HCT116 (cell line): ENCODE results near the gene SGK2. TPM values are rescaled to one million over a fixed set of nuclear protein-coding genes. Genes with fewer than 3 reads are reported as not detected.

Experiments used
- ATAC-seq: fragments of 200-7000 bp; cut with Tn5 transposase; 2 replicates; pipeline ENCODE4 v1.9.1; 2020; ENCODE audit warnings: mild to moderate bottlenecking, moderate library complexity
- BruUV-seq: library from RNA; stranded (reverse); fragments of 400-500 nt; replicated peaks from 2 replicates; lab custom pipeline; 2021; lab: Mats Ljungman, UMichigan
- CTCF ChIA-PET: fragments of 300-600 bp; sonication (Branson Sonifier 250); formaldehyde crosslinking; loops from one replicate; lab custom pipeline; 2021; ENCODE audit warnings: antibody characterized with exemption; lab: Charles Lee
- POLR2A ChIA-PET: fragments of 300-600, 350-600 bp; sonication (Branson Sonifier 250); formaldehyde crosslinking; loops from one replicate; lab custom pipeline; 2021; ENCODE audit warnings: antibody characterized with exemption; lab: Charles Lee
- RAD21 ChIA-PET, 2 experiments: fragments of 300-600 bp; sonication (Branson Sonifier 250); formaldehyde crosslinking; loops; one replicate each; lab custom pipeline; 2023; ENCODE audit warnings: low total read pairs in 2 of 2; ENCODE audit not compliant: uncharacterized antibody in 2 of 2, unreplicated experiment in 2 of 2, low non-redundant PET in 1 of 2; lab: Charles Lee
- DNase-seq: peaks from one replicate; pipeline ENCODE4 v3.0.0-alpha.2; 2010; ENCODE audit warnings: low read depth, low spot score
- H2AFZ ChIP-seq: fragments of 200-600 bp; shearing (Covaris generic), sonication (generic); 2 replicates; pipeline ENCODE4 v1.6.1; 2017; ENCODE audit warnings: low read depth, mixed run types, mixed read lengths, antibody characterized with exemption, low read length; ENCODE audit not compliant: poor library complexity, severe bottlenecking
- H3K27ac ChIP-seq: 2 replicates; pipeline ENCODE4 v1.5.1; 2012; ENCODE audit warnings: low read depth, low read length
- H3K27me3 ChIP-seq: fragments of 200-600 bp; sonication (generic); 2 replicates; pipeline ENCODE4 v1.6.1; 2016; ENCODE audit warnings: mixed run types, low read length, mixed read lengths; ENCODE audit not compliant: insufficient read depth
- H3K36me3 ChIP-seq, 2 experiments: fragments of 200-500 bp in 1 of 2; fragments of 200-600 bp in 1 of 2; sonication (Bioruptor generic) in 1 of 2; sonication (generic) in 1 of 2; 2 replicates each; pipeline versions ENCODE4 v1.5.1 to v1.6.1; 2014 to 2016; ENCODE audit warnings: low read length in 2 of 2, inconsistent platforms in 1 of 2, mixed read lengths in 1 of 2, mixed run types in 1 of 2; ENCODE audit not compliant: insufficient read depth in 2 of 2, control insufficient read depth in 1 of 2
- H3K4me1 ChIP-seq, 2 experiments: fragments of 200-600 bp in 1 of 2; sonication (generic) in 1 of 2; 2 replicates each; pipeline versions ENCODE4 v1.5.1 to v1.6.1; 2012 to 2017; ENCODE audit warnings: low read length in 2 of 2, inconsistent platforms in 1 of 2, mild to moderate bottlenecking in 1 of 2, mixed read lengths in 1 of 2, mixed run types in 1 of 2, moderate library complexity in 1 of 2; ENCODE audit not compliant: insufficient read depth in 2 of 2, control insufficient read depth in 1 of 2
- H3K4me2 ChIP-seq: fragments of 200-600 bp; sonication (generic); 2 replicates; pipeline ENCODE4 v1.6.1; 2017; ENCODE audit warnings: mixed run types, low read length, mixed read lengths
- H3K4me3 ChIP-seq, 2 experiments: fragments of 200-600 bp in 1 of 2; sonication (generic) in 1 of 2; replicated peaks in 1 of 2; 2 replicates each; pipeline ENCODE4 v1.5.1; 2011 to 2016; ENCODE audit warnings: low read length in 2 of 2, control low read depth in 1 of 2, low read depth in 1 of 2, mild to moderate bottlenecking in 1 of 2, mixed read lengths in 1 of 2, mixed run types in 1 of 2
- H3K79me2 ChIP-seq: fragments of 200-600 bp; sonication (generic); 2 replicates; pipeline ENCODE4 v1.6.1; 2017; ENCODE audit warnings: mild to moderate bottlenecking, mixed run types, low read length, moderate library complexity, mixed read lengths; ENCODE audit not compliant: insufficient read depth
- H3K9ac ChIP-seq: fragments of 200-600 bp; sonication (generic); 2 replicates; pipeline ENCODE4 v1.6.1; 2016; ENCODE audit warnings: low read length, mixed read lengths
- H3K9me2 ChIP-seq: fragments of 200-600 bp; sonication (generic), shearing (Covaris generic); 2 replicates; pipeline ENCODE4 v1.6.1; 2017; ENCODE audit warnings: mixed run types, mild to moderate bottlenecking, moderate library complexity; ENCODE audit not compliant: insufficient read depth
- H3K9me3 ChIP-seq, 2 experiments: fragments of 200-500 bp in 1 of 2; fragments of 200-600 bp in 1 of 2; sonication (Bioruptor generic) in 1 of 2; sonication (generic) in 1 of 2; 2 replicates each; pipeline ENCODE4 v1.6.1; 2014 to 2017; ENCODE audit warnings: low read length in 2 of 2, mixed read lengths in 2 of 2, inconsistent platforms in 1 of 2, low read depth in 1 of 2, mild to moderate bottlenecking in 1 of 2, mixed run types in 1 of 2, moderate library complexity in 1 of 2; ENCODE audit not compliant: control insufficient read depth in 1 of 2, insufficient read depth in 1 of 2
- H4K20me1 ChIP-seq: fragments of 200-600 bp; sonication (generic), shearing (Covaris generic); 2 replicates; pipeline ENCODE4 v1.6.1; 2017; ENCODE audit warnings: mixed run types, mild to moderate bottlenecking, moderate library complexity; ENCODE audit not compliant: insufficient read depth
- CBX3 ChIP-seq: IDR thresholded peaks from 2 replicates; pipeline ENCODE4 v1.6.1; 2012; ENCODE audit warnings: low read depth
- CEBPB ChIP-seq: IDR thresholded peaks from 2 replicates; pipeline ENCODE4 v1.6.1; 2012; ENCODE audit warnings: low read depth
- EGR1 ChIP-seq: IDR thresholded peaks from 2 replicates; pipeline ENCODE4 v1.6.1; 2012; ENCODE audit warnings: low read depth
- ELF1 ChIP-seq: IDR thresholded peaks from 2 replicates; pipeline ENCODE4 v1.6.1; 2012; ENCODE audit warnings: low read depth, borderline replicate concordance
- EZH2 ChIP-seq: fragments of 200-600 bp; sonication (generic); IDR thresholded peaks from 2 replicates; pipeline ENCODE4 v1.6.1; 2017; ENCODE audit warnings: antibody characterized with exemption, mixed run types
- EZH2phosphoT487 ChIP-seq: fragments of 200-600 bp; IDR thresholded peaks from 2 replicates; pipeline ENCODE4 v1.6.1; 2018; ENCODE audit warnings: antibody characterized with exemption, borderline replicate concordance
- FOSL1 ChIP-seq: IDR thresholded peaks from 2 replicates; pipeline ENCODE4 v1.6.1; 2012; ENCODE audit warnings: low read depth
- POLR2A ChIP-seq: IDR thresholded peaks from 2 replicates; pipeline ENCODE4 v1.7.0; 2011; ENCODE audit warnings: borderline replicate concordance; ENCODE audit not compliant: insufficient read depth, insufficient read length; ENCODE audit errors: extremely low read depth
- POLR2AphosphoS5 ChIP-seq: IDR thresholded peaks from 2 replicates; pipeline ENCODE4 v1.6.1; 2011; ENCODE audit warnings: mild to moderate bottlenecking, low read depth, low read length, moderate library complexity
- SIN3A ChIP-seq: IDR thresholded peaks from 2 replicates; pipeline ENCODE4 v1.6.1; 2012; ENCODE audit warnings: low read depth
- SRF ChIP-seq: IDR thresholded peaks from 2 replicates; pipeline ENCODE4 v1.6.1; 2012; ENCODE audit warnings: low read depth
- YY1 ChIP-seq: IDR thresholded peaks from 2 replicates; pipeline ENCODE4 v1.6.1; 2011; ENCODE audit warnings: low read length, low read depth, moderate library complexity, mild to moderate bottlenecking; ENCODE audit not compliant: insufficient replicate concordance; ENCODE audit errors: extremely low read depth
- ZBTB33 ChIP-seq: IDR thresholded peaks from 2 replicates; pipeline ENCODE4 v1.6.1; 2011; ENCODE audit warnings: mild to moderate bottlenecking, low read length, moderate library complexity; ENCODE audit not compliant: insufficient replicate concordance; ENCODE audit errors: extremely low read depth
- ZFX ChIP-seq: fragments of 450-650 bp; IDR thresholded peaks from 2 replicates; pipeline ENCODE4 v1.6.1; 2017
- ZNF274 ChIP-seq: fragments of 200-500 bp; sonication (Bioruptor generic); IDR thresholded peaks from 2 replicates; pipeline ENCODE4 v1.6.1; 2014; ENCODE audit warnings: mild to moderate bottlenecking, low read depth, low read length, inconsistent platforms
- intact Hi-C: fragments of 100-400 bp; cut with micrococcal nuclease; formaldehyde crosslinking; loops from 2 replicates; pipeline ENCODE4 v1.10.0; 2022
- total RNA-seq: library from RNA; stranded (reverse); gene quantifications from one replicate; pipeline ENCODE4 v1.2.1, GENCODE V29; 2021; ENCODE audit not compliant: unreplicated experiment
- TF ChIP-seq, protein P1 (sequence below): IDR thresholded peaks from 2 replicates; pipeline ENCODE4 v1.6.1; 2012
- TF ChIP-seq, protein P2 (sequence below): IDR thresholded peaks from 2 replicates; pipeline ENCODE4 v1.6.1; 2012; ENCODE audit warnings: low read depth

Gene SGK2
- total RNA-seq, 1 experiment from 2014 or later, result 2.3 TPM

DNA sequence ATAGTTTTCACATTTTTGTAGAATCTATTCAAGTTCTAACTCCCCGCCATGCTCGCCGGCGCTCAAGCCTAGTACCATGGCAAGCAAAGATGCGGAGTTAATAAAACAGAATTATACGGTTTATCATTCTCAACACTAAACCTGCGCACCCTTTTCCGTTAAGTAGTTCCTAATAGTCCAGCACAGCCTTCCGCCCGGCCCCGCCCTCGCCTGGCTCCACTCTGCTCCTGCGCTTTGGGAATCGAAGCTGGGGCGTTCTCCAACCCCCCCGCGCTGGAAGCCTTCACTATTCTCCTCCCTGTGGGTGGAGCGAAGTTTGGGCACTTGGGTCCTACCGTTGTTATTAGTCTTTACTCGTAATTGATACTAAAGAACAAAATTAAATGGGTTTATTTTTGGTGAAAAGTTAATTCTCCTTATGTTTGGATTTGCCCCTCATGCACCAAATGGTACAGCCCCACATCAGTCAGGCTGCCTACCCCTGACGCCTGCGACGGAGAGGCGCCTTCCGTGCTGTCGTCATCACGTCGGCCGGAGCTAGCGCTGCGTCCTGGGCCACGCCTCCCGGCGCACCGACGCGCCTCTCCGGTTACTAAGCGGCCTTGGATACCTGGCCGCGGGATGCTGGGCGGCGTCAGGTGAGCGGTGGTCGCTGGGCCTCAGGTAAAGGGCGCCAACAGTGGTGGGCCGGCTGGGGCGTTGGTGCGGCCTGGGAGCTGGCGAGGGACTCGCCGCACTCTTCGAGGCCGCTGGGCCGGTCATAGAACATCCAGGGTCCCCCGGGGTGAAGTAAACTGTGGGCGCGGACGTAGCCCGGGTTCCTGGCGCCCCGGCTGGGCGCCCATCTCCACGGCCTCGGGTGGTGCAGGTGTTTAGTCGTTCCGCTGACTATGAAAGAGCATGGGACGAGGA lies 31.8 kb downstream of the SGK2 start, which contains the start of gene IFT52:
IFT52 (plus strand) TSS at position 546 of the 912 bp plus-strand sequence. CDS start 3,762 bp downstream, outside the sequence.
- Histone ChIP-seq H3K27me3 (no peaks in the 10 kb centered on the region), H2AFZ (peak within 1 kb of the TSS; percentile 79), H3K27ac (peak within 1 kb of the TSS; percentile 56), H3K36me3 (no peaks in the 10 kb centered on the region), H3K9ac (peak within 1 kb of the TSS; percentile 74), H3K9me2 (no peaks in the 10 kb centered on the region), H3K4me3 (peak within 1 kb of the TSS; percentile 84 to 86), H4K20me1 (no peaks in the 10 kb centered on the region), H3K4me2 (peak within 1 kb of the TSS; percentile 89), H3K79me2 (peaks cover 4% of the 10 kb centered on the region; the same call in 1 of the 2 replicates), H3K9me3 (no peaks in the 10 kb centered on the region), H3K4me1 (peaks cover 9 to 16% of the 10 kb centered on the region in 2 experiments; a peak in 3 of 4 replicates)
- RAD21 ChIA-PET, result interaction anchor here (0.6 to 0.8 kb wide), 2 partner anchors 53 to 103 kb away, joined by 4 to 5 read pairs; no protein-coding TSS in a partner anchor
- POLR2A ChIA-PET, result interaction anchor here (0.8 to 1.0 kb wide), 3 partner anchors 15 to 133 kb away, joined by 3 to 7 read pairs (median 3); no protein-coding TSS in a partner anchor
- DNase-seq, result peak; percentile 89
- CTCF ChIA-PET, result interaction anchor here (1.0 to 1.4 kb wide), 2 partner anchors 52 to 101 kb away, joined by 3 read pairs; no protein-coding TSS in a partner anchor
- intact Hi-C loops, result loop anchor here (2.0 kb wide), 1 partner anchor 76 kb away; no protein-coding TSS in a partner anchor
- no TSS peak for BruUV-seq
- peak; percentile 98 for ATAC-seq
- TF ChIP-seq FOSL1 (no peak), ELF1 (no peak; the same call in 1 of the 2 replicates), EGR1 (0 out of 2 replicates have a peak, but pooled peaks have one; percentile 10), CEBPB (no peak), SIN3A (peak; percentile 67; the same call in 1 of the 2 replicates), ZFX (peak; percentile 81; the same call in 1 of the 2 replicates), SRF (no peak), CBX3 (0 out of 2 replicates have a peak, but pooled peaks have one; percentile 45), EZH2phosphoT487 (no peak), POLR2A (peak; percentile 61), ZNF274 (no peak), YY1 (no peak), EZH2 (no peak), POLR2AphosphoS5 (peak; percentile 54), ZBTB33 (no peak)
- TF ChIP-seq, protein P1, sequence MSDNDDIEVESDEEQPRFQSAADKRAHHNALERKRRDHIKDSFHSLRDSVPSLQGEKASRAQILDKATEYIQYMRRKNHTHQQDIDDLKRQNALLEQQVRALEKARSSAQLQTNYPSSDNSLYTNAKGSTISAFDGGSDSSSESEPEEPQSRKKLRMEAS, result peak; percentile 72
- TF ChIP-seq, protein P2, sequence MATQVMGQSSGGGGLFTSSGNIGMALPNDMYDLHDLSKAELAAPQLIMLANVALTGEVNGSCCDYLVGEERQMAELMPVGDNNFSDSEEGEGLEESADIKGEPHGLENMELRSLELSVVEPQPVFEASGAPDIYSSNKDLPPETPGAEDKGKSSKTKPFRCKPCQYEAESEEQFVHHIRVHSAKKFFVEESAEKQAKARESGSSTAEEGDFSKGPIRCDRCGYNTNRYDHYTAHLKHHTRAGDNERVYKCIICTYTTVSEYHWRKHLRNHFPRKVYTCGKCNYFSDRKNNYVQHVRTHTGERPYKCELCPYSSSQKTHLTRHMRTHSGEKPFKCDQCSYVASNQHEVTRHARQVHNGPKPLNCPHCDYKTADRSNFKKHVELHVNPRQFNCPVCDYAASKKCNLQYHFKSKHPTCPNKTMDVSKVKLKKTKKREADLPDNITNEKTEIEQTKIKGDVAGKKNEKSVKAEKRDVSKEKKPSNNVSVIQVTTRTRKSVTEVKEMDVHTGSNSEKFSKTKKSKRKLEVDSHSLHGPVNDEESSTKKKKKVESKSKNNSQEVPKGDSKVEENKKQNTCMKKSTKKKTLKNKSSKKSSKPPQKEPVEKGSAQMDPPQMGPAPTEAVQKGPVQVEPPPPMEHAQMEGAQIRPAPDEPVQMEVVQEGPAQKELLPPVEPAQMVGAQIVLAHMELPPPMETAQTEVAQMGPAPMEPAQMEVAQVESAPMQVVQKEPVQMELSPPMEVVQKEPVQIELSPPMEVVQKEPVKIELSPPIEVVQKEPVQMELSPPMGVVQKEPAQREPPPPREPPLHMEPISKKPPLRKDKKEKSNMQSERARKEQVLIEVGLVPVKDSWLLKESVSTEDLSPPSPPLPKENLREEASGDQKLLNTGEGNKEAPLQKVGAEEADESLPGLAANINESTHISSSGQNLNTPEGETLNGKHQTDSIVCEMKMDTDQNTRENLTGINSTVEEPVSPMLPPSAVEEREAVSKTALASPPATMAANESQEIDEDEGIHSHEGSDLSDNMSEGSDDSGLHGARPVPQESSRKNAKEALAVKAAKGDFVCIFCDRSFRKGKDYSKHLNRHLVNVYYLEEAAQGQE, result no peak
